Trophoblast cell (in vitro differentiated cells and primary cell): ENCODE measurements around the gene CEP63.

Source experiments
- DNase-seq, 2 donors: peaks; one replicate each; pipeline ENCODE4 v3.0.0-alpha.2; 2016
- H2AFZ ChIP-seq: 2 replicates; pipeline ENCODE4 v1.6.1; 2013; ENCODE audit warnings: low read length, moderate library complexity, mild to moderate bottlenecking; ENCODE audit not compliant: insufficient read depth, poor library complexity
- H2AK5ac ChIP-seq: 2 replicates; pipeline ENCODE4 v1.6.1; 2013; ENCODE audit warnings: mild to moderate bottlenecking, low read length
- H2BK120ac ChIP-seq: 2 replicates; pipeline ENCODE4 v1.6.1; 2013; ENCODE audit warnings: low read length, mild to moderate bottlenecking, moderate library complexity; ENCODE audit not compliant: insufficient read depth, poor library complexity
- H2BK12ac ChIP-seq: 2 replicates; pipeline ENCODE4 v1.6.1; 2013; ENCODE audit warnings: mild to moderate bottlenecking, low read length, moderate library complexity
- H2BK5ac ChIP-seq: 2 replicates; pipeline ENCODE4 v1.6.1; 2013; ENCODE audit warnings: low read length, low read depth, moderate library complexity, mild to moderate bottlenecking; ENCODE audit not compliant: poor library complexity
- H3K14ac ChIP-seq: 2 replicates; pipeline ENCODE4 v1.6.1; 2013; ENCODE audit warnings: mild to moderate bottlenecking, low read length
- H3K18ac ChIP-seq: 2 replicates; pipeline ENCODE4 v1.6.1; 2013; ENCODE audit warnings: mild to moderate bottlenecking, low read length
- H3K23ac ChIP-seq: 2 replicates; pipeline ENCODE4 v1.6.1; 2013; ENCODE audit warnings: low read length
- H3K27ac ChIP-seq: 2 replicates; pipeline ENCODE4 v1.5.1; 2013; ENCODE audit warnings: low read depth, mild to moderate bottlenecking, inconsistent platforms, low read length, moderate library complexity
- H3K27me3 ChIP-seq: 2 replicates; pipeline ENCODE4 v1.6.1; 2013; ENCODE audit warnings: inconsistent platforms, mild to moderate bottlenecking, low read length, moderate library complexity; ENCODE audit not compliant: insufficient read depth
- H3K36me3 ChIP-seq, 2 experiments: 1 replicate in 1 of 2; 2 replicates in 1 of 2; pipeline ENCODE4 v1.6.1; 2013; ENCODE audit warnings: low read length in 2 of 2, mild to moderate bottlenecking in 2 of 2, moderate library complexity in 1 of 2; ENCODE audit not compliant: insufficient read depth in 2 of 2, control insufficient read depth in 1 of 2
- H3K4ac ChIP-seq: 2 replicates; pipeline ENCODE4 v1.6.1; 2013; ENCODE audit warnings: low read depth, mild to moderate bottlenecking, low read length, moderate library complexity
- H3K4me1 ChIP-seq, 2 experiments: 1 replicate in 1 of 2; 2 replicates in 1 of 2; pipeline ENCODE4 v1.6.1; 2013; ENCODE audit warnings: low read length in 2 of 2, mild to moderate bottlenecking in 2 of 2, moderate library complexity in 1 of 2; ENCODE audit not compliant: insufficient read depth in 2 of 2, control insufficient read depth in 1 of 2
- H3K4me2 ChIP-seq: 2 replicates; pipeline ENCODE4 v1.6.1; 2013; ENCODE audit warnings: inconsistent platforms, mild to moderate bottlenecking, low read length, moderate library complexity
- H3K4me3 ChIP-seq: 2 replicates; pipeline ENCODE4 v1.5.1; 2013; ENCODE audit warnings: mild to moderate bottlenecking, low read depth, low read length, inconsistent platforms
- H3K79me1 ChIP-seq: one replicate; pipeline ENCODE4 v1.6.1; 2013; ENCODE audit warnings: low read length
- H3K79me2 ChIP-seq: 2 replicates; pipeline ENCODE4 v1.6.1; 2013; ENCODE audit warnings: low read length, mild to moderate bottlenecking; ENCODE audit not compliant: control insufficient read depth, insufficient read depth, poor library complexity
- H3K9ac ChIP-seq: 2 replicates; pipeline ENCODE4 v1.6.1; 2013; ENCODE audit warnings: mild to moderate bottlenecking, low read length
- H3K9me3 ChIP-seq: 2 replicates; pipeline ENCODE4 v1.6.1; 2013; ENCODE audit warnings: low read depth, mild to moderate bottlenecking, control low read depth, inconsistent platforms, low read length; ENCODE audit not compliant: insufficient read depth
- H4K12ac ChIP-seq: 2 replicates; pipeline ENCODE4 v1.6.1; 2013; ENCODE audit warnings: low read depth, mild to moderate bottlenecking, low read length, moderate library complexity
- H4K8ac ChIP-seq: 2 replicates; pipeline ENCODE4 v1.6.1; 2013; ENCODE audit warnings: low read depth, mild to moderate bottlenecking, low read length, moderate library complexity
- H4K91ac ChIP-seq: one replicate; pipeline ENCODE4 v1.6.1; 2013; ENCODE audit warnings: low read depth, mild to moderate bottlenecking, low read length, moderate library complexity
- WGBS: extraction: QIAGEN DNeasy Blood & Tissue Kit; methylation state at CpG from one replicate; pipeline ENCODE4 v1.1.7; 2013; ENCODE audit warnings: missing lambda C conversion rate; ENCODE audit not compliant: insufficient read length, insufficient coverage; ENCODE audit errors: extremely low coverage; 5-methylcytosine and 5-hydroxymethylcytosine counted together

The CEP63 gene

GRCh38 chr3:134477938-134478337 is 7.9 kb upstream of the CEP63 start:
- no peak overlapping the region for H4K91ac ChIP-seq
- H2AK5ac ChIP-seq = no peak overlapping the region
- no peak overlapping the region for H3K4me3 ChIP-seq
- peaks cover 3% of the 10 kb centered on the region for H3K79me2 ChIP-seq
- H3K23ac ChIP-seq = no peak overlapping the region
- H3K18ac ChIP-seq = no peak overlapping the region
- H3K27ac ChIP-seq = peak overlapping the region; percentile 42
- no peak overlapping the region for H2BK12ac ChIP-seq
- H4K8ac ChIP-seq = no peak overlapping the region
- H3K14ac ChIP-seq = no peak overlapping the region
- no peak overlapping the region for H4K12ac ChIP-seq
- no peak overlapping the region for H2AFZ ChIP-seq
- H3K79me1 ChIP-seq = peaks cover 16% of the 10 kb centered on the region
- H3K4ac ChIP-seq = no peak overlapping the region
- peaks cover 3 to 20% of the 10 kb centered on the region in 2 experiments for H3K36me3 ChIP-seq
- peaks cover 6 to 23% of the 10 kb centered on the region in 2 experiments for H3K4me1 ChIP-seq
- DNase-seq = peak in 1 of 2 donors; percentile 82
- no peaks in the 10 kb centered on the region for H3K27me3 ChIP-seq
- H3K4me2 ChIP-seq = no peak overlapping the region
- no peak overlapping the region for H3K9ac ChIP-seq
- H3K9me3 ChIP-seq = no peaks in the 10 kb centered on the region
- no CpG with 5 or more reads among the region's 2 CpGs for WGBS
- no peak overlapping the region for H2BK5ac ChIP-seq
- no peak overlapping the region for H2BK120ac ChIP-seq

GRCh38 chr3:134480546-134480945 is 5.3 kb upstream of the CEP63 start:
- no peak overlapping the region for H2AK5ac ChIP-seq

GRCh38 chr3:134481166-134481565 is 4.7 kb upstream of the CEP63 start:
- H3K9ac ChIP-seq = no peak overlapping the region
- H2BK5ac ChIP-seq = no peak overlapping the region
- no peaks in the 10 kb centered on the region for H3K27me3 ChIP-seq
- no peak overlapping the region for H2AK5ac ChIP-seq
- no peak overlapping the region for H2BK120ac ChIP-seq
- H3K27ac ChIP-seq = no peak overlapping the region
- H3K18ac ChIP-seq = no peak overlapping the region
- no CpG with 5 or more reads among the region's 1 CpG for WGBS
- peaks cover 7% of the 10 kb centered on the region for H3K79me2 ChIP-seq
- H4K12ac ChIP-seq = no peak overlapping the region
- peaks cover 19% of the 10 kb centered on the region for H3K79me1 ChIP-seq
- peaks cover 3 to 20% of the 10 kb centered on the region in 2 experiments for H3K36me3 ChIP-seq
- H4K91ac ChIP-seq = no peak overlapping the region
- no peak overlapping the region for H3K4me2 ChIP-seq
- H3K4me3 ChIP-seq = no peak overlapping the region
- H2AFZ ChIP-seq = no peak overlapping the region
- no peaks in the 10 kb centered on the region for H3K9me3 ChIP-seq
- H3K4me1 ChIP-seq = peaks cover 10 to 23% of the 10 kb centered on the region in 2 experiments
- H3K4ac ChIP-seq = no peak overlapping the region
- DNase-seq = no peak
- H2BK12ac ChIP-seq = no peak overlapping the region
- no peak overlapping the region for H3K23ac ChIP-seq
- no peak overlapping the region for H4K8ac ChIP-seq
- H3K14ac ChIP-seq = no peak overlapping the region

More at GRCh38 chr3:134480546-134480945, 5.3 kb upstream of the CEP63 start:
- Histone ChIP-seq H3K36me3 (peaks cover 3 to 20% of the 10 kb centered on the region in 2 experiments), H3K79me1 (peaks cover 17% of the 10 kb centered on the region), H2AFZ (no peak overlapping the region), H3K27ac (no peak overlapping the region), H3K4me2 (no peak overlapping the region), H3K23ac (no peak overlapping the region), H3K4ac (no peak overlapping the region), H4K12ac (no peak overlapping the region), H2BK120ac (no peak overlapping the region), H4K91ac (no peak overlapping the region), H3K79me2 (peaks cover 5% of the 10 kb centered on the region), H2BK5ac (no peak overlapping the region), H3K9me3 (no peaks in the 10 kb centered on the region), H3K4me3 (no peak overlapping the region), H3K27me3 (no peaks in the 10 kb centered on the region), H3K4me1 (peaks cover 10 to 27% of the 10 kb centered on the region in 2 experiments), H3K14ac (no peak overlapping the region), H3K9ac (no peak overlapping the region), H3K18ac (no peak overlapping the region), H4K8ac (no peak overlapping the region), H2BK12ac (peak overlapping the region; percentile 54)
- no peak for DNase-seq
- WGBS = no CpG with 5 or more reads among the region's 3 CpGs

GRCh38 chr3:134482622-134483021 is 3.2 kb upstream of the CEP63 start:
- Histone ChIP-seq H3K9me3 (no peaks in the 10 kb centered on the region), H3K23ac (no peak overlapping the region), H3K4me2 (no peak overlapping the region), H4K8ac (no peak overlapping the region), H3K27ac (no peak overlapping the region), H3K27me3 (no peaks in the 10 kb centered on the region), H2BK12ac (no peak overlapping the region), H3K9ac (no peak overlapping the region), H3K14ac (no peak overlapping the region), H2AK5ac (no peak overlapping the region), H2BK120ac (no peak overlapping the region), H4K12ac (no peak overlapping the region), H3K36me3 (peaks cover 3 to 20% of the 10 kb centered on the region in 2 experiments), H4K91ac (no peak overlapping the region), H3K4me1 (peaks cover 5 to 15% of the 10 kb centered on the region in 2 experiments), H3K18ac (no peak overlapping the region), H2AFZ (no peak overlapping the region), H3K4ac (no peak overlapping the region), H2BK5ac (no peak overlapping the region), H3K4me3 (no peak overlapping the region), H3K79me2 (peaks cover 7% of the 10 kb centered on the region), H3K79me1 (peaks cover 19% of the 10 kb centered on the region)
- no CpG with 5 or more reads among the region's 3 CpGs for WGBS
- no peak for DNase-seq
